ENCODE measurements around the gene MOB1A.
A peak's percentile ranks its signal among the peaks of the same experiment; 100 is the strongest.
"Not testable (repeated sequence)": the region's sequence is repeated elsewhere in the genome, so short reads cannot be mapped to it uniquely, and the experiment has no call there.

Gene MOB1A

DNA sequence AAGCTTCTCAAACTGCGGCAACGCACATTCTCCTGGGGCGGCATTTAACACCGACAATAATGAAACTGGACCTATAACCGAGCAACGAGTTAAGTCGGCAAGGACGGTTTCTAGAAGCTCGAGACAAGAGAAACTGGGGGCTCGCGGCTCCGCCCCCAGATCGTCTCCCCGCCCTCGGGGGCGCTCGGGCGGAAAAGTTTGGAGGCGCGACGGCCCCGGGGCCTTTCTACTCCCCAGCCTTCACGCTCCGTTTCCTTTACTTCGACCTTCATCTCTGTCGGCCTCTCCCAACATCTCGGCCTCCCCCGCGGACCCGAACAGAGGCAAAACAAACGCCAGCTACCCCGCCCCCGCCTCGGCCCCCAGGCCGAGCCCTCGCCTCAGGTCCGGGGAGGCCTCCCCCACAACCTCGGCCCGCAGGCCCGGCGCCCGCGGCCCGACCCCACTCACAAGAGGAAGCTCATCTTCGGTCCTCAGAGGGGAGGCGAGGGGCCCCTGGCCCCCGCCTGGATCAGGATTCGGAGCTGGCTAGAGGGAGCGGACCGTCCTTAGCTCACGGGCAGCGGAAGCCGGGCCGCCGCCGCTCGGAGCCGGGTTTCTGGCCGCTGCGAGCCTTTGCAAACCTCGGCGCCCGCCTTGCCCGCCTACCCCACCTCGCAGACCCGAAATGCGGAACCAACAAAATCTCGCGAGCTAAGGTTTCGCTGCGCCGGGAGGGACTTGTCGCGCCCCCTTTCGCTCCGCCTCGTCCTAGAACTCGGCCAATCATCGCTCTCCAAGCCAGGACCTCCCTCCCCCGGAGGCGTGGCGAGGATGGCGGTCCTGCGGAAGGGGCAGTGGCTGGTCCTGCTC lies at the start of gene MOB1A:
Gene MOB1A, minus strand, starts transcription at position 669 of the 852 bp plus-strand sequence. Its CDS starts 205 bp downstream, at position 464.
- DNase-seq (ENCODE audit: low spot score): peak; percentile 98

DNA sequence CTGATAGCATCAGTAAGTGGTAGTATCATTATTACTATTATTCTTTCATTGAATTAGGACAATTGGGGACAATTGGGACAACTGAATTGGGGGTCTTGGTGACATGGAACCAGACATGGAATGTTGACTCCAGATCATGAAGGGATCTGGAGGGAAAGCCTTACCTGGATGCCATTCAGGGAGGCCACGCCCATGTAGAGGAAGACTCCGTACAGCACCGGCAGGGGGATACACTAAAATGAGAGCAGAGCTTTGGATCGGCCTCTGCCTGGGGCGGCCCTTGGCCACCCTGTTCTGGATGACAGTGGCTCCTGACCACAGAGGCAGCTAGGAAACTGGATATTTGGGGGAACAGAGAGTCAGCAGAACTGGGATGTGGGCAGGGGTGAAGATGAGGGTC lies 49.0 kb upstream of the MOB1A start:
- no peak for DNase-seq (ENCODE audit: low spot score)

DNA sequence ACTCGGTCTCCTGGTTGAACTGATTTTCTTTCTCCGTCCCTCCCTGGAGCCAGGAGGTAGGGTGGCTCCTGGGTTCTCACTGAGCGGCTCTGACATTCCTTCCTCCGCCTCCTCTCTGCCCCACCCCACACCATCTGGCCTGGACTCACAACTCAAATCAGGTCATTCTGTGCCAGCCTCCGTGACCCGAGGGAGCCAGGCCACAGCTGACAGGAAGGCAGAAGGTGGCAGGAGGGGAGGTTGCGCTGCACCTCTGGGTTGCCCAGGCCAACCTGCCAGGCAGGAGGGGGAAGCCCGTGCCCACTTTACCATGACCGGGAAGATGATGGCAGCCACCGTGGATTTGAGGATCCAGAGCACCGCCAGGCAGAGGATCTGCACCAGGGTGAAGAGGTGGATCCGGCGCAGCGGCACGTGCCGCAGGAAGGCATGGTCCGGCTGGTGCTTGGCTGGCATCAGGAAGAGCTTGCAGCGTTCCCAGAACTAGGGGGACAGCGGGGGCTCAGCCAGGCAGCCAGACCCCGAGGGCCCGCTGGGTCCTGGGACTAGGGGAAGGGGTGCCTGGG lies 48.1 kb upstream of the MOB1A start:
- DNase-seq (ENCODE audit: low spot score): no peak

DNA sequence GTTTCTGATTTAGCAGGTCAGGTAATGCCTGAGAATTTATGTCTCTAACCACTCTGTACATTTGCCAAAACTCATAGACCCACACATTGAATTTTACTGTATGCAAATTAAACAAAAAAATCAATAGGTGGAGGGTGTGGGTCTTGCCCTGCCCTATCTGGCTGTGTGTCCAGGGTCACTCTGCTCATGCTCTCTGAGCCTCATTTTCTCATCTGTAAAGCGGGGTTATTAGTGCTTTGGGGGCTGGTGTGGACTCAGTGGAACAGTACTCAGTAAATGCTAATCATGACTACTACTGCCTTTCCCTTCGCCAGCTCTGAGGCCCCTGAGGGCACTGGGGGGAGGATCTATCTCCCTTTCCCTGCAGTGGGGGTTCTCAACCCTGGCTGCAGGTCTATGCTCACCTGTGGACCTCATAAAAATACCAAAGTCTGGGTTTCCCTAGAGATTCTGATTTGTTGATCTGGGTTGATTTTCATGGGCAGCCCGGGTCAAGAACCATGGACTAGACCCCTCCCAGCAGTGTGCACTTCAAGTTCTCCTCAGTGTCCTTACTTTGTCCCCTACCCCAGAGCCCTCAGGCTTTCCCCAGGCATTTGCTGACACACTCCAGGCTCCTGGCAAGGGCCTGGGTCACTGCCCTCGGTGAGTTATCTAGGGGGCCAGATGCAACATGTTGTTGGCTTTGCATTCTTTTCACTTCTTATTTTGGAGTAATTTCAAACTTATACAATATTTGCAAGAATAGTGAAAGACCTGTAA lies 47.2 kb upstream of the MOB1A start:
- no peak for DNase-seq (ENCODE audit: low spot score)

DNA sequence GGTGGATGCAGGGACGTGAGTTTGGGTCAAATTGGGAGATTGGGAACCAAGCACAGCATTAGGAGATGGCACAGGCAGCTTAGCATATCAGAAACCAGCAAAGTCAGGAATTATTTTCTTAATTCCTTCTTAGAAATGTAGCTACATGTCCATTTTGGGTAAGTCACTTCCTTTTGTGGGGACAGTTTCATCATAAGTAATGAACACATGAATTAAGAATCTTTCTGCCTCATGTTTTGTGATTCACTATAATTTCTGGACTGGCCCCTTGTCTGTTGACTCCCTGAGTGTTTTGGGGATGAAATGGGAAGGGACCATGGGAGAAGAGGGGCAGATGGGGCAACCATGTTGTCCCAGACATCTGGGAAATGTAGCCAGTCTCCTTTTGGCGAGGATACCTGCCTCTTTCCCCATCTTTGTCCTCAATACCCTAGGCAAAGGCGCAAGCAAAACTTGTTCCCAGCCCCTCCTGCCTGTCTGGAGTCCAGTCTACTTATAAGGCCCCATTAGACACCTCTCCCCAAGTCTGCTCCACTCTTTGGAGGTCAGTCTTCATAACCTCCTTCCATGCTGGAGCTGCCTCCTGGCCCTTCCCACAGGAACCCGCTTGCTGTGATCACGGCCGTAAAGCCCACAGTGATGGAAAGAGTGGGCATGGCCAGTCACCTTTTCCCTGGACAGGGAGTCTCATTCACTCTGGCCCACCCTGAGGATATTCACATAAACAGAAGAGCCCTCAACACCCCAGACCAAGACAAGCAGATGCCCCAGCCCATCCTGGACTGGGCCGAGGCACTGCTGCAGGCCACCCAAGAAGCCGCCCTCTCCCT lies 45.5 kb upstream of the MOB1A start:
- DNase-seq (ENCODE audit: low spot score): no peak

DNA sequence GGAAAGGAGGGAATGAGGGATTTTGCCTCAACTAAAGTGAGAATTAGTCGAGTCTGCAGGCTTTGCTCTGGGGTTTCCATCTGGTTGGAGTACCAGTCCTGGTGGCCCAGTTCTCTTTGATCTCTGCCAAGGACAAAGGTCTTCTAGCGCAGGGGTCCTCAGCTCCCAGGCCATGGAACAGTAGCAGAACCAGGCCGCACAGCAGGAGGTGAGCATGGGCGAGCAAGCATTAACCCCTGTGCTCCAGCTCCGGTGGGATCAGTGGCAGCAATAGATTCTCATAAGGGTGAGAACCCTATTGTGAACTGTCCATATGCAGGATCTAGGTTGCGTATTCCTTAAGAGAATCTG lies 43.6 kb upstream of the MOB1A start:
- no peak for DNase-seq (ENCODE audit: low spot score)

DNA sequence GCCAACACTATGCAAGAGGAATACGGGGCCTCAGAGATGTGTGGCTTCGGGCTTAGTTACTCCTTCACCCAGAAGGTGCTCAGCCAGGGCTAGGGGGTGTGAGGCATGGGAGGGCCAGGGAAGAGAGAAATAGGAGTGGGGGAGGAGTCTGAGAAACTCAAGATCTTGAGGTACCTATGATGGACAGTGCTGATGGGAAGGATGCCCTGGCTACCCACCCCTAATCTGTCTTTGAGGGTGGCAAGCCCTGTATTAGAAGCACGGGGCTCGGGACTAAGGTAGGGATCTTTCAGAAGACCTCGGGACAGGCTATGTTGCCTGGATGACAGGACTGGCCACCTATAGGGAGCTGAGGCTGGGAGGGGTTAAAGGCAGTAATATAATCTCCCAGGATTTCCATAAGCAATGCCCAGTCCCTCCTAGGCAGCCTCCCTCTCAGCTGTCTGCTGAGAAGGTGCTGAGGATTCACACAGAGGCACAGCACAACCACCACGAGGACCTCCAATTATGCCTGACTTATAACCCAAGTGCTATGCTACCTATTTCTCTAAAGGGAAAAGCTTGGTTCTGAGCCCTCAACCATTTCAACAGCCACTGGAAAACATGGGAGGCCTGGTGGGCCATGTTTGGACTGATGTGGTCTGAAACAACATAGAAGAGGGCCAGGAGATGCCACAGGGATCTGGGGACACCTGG lies 43.1 kb upstream of the MOB1A start:
- DNase-seq (ENCODE audit: low spot score): no peak

DNA sequence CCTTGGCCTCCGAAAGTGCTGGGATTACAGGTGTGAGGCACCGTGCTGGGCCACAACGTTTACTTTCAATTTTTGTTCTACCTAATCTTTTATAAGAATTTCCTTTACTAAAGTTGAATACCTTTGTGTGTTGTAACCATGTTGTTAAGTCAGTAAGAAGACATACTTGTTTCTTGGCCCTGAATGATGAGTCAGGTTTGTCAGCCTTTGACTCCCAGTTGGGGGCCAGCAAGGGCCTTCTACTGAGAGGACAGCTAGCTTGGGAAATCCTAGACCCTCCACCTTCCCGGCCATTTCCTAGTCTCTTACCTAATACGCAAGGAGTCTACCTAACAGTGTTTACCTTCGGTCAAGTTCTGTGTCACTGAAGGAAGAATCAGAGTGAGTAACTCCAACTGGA lies 42.4 kb upstream of the MOB1A start:
- no peak for DNase-seq (ENCODE audit: low spot score)

DNA sequence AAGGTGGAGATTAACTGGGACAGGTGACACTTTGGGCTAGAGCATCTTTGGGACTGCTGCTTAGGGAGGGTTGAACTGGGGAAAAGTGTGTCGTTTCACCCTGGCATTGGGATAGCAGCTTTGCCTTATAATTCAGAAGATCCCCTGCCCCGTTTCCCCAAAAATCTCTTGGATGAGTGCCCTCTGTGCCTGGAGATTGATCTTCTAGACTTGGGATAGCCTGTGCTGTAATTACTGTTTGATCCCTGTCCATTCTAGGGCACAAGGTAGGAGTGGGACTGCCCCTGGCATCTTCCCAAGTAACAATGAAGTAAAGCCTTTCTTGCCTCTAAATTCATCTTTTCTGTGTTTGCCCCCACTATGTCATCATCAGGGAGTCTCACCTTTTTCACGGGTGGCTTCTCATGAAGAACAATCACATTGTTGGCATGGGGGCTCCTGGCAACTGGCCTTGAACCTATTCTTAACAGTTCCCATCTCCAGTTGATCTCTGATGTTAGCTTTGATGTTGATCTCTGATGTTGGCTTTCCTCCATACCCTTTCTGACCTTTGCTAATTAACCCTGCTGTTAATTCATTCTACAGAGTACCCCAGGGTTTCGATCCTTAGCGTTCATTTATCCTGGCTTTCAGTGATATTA lies 41.3 kb upstream of the MOB1A start:
- no peak for DNase-seq (ENCODE audit: low spot score)

DNA sequence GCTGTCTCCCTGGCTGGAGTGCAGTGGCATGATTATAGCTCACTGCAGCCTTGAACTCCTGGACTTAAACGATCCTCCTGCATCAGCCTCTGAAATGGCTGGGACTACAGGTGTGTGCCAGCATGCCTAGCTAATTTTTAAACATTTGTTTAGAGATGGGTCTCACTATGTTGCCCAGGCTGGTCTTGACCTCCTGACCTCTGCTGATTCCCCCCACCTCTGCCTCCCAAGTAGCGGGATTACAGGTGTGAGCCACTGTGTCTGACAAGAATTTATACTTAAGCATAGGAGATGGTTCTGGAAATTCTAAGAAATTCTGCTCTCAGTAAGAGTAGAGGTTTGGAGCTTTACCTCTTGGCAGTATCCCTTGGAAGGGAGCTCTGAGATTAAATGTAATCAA lies 38.0 kb upstream of the MOB1A start:
- DNase-seq (ENCODE audit: low spot score): no peak

DNA sequence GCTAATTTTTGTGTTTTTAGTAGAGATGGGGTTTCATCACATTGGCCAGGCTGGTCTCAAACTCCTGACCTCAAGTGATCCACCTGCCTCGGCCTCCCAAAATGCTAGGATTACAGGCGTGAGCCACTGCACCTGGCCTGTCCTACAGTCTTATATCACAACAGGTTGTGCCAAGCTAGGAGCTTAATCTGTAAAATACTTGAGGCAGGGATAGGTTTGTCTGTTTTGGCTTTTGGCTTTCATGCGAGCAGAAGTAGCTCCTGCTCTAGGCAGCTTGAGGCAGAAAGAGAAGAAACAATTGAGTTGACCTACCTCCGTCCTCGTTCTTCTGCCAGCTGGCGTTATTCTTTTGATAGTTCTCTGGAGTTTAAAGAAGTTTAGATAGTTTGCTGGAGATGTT lies 37.1 kb upstream of the MOB1A start:
- DNase-seq (ENCODE audit: low spot score): not testable (repeated sequence)

DNA sequence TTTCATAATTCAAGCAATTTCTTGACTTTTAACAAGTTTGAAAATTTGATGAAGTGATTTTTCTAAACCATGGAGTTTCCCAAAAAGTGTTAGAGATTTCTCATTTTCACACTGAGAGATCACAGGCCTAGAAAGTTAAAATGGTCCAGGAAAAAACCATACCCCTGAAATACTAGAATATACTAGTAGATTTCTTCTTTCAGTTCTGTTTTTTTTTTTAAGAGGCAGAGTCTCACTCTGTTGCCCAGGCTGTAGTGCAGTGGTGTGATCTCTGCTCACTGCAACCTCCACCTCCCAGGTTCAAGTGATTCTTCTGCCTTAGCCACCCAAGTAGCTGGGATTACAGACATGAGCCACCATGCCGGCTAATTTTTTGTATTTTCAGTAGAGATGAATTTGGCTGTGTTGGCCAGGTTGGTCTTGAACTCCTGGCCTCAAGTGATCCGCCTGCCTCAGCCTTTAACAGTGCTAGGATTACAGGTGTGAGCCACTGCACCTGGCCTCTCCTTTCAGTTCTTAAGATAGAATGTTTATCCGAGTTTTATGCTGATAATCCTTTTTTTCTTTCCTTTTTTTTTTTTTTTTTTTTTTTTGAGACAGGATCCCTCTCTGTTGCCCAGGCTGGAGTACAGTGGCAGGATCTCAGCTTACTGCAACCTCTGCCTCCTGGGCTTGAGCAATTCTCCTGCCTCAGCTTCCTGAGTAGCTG lies 34.2 kb upstream of the MOB1A start:
- DNase-seq (ENCODE audit: low spot score): no peak

DNA sequence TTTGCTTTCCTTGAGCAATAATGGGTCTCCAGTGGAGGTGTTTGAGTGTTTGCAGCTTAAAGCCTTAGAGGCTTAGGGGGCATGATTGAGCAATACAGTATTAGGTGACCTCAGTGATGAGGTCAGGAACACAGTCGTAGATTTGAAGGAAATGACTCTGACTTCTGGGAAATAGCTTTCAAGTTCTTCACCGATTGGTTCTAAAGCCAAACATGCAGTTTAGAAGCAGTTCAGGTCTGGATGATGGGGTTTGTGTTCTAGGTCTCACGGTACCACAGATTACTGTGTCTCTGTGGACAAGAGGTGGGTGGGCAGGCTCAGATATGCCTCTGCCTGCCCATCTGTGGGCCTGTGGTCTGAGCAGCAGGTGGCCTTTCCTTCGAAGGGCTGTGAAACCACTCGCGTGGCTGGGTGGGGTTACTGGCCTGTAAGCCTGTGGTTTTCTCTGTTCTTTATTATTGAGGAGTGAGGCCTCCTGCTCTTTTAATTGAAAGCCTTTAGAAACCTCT lies 27.6 kb upstream of the MOB1A start:
- no peak for DNase-seq (ENCODE audit: low spot score)

DNA sequence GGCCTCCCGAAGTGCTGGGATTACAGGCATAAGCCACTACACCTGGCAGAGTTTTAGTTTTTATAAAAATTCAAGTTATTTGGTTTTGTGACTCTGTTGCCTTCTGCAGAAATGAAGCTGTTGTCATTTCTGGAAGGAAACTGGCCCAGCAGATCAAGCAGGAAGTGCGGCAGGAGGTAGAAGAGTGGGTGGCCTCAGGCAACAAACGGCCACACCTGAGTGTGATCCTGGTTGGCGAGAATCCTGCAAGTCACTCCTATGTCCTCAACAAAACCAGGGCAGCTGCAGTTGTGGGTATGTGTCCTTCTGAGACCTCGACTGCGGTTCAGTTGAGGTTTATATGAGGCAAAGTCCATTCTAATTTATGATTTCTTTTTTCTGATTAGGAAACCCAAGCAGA lies 26.9 kb upstream of the MOB1A start:
- DNase-seq (ENCODE audit: low spot score): no peak

DNA sequence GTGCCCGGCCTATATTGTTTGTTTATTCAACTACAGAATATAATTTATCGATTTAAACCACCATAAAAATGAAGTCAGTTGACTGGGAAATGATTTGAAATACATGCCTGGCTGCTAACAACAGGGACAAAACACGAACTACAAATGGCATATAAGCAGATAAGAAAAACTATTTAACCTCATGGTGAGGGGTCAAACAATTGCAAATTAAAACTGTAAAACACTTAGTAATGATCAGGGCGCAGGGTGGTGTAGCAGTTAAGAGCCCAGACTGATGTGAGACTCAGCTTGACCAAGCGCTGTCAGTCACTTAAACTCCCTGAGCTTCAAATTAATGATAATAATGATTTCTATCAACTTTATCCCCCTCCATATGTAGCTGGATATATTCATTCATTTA lies 26.4 kb upstream of the MOB1A start:
- no peak for DNase-seq (ENCODE audit: low spot score)

DNA sequence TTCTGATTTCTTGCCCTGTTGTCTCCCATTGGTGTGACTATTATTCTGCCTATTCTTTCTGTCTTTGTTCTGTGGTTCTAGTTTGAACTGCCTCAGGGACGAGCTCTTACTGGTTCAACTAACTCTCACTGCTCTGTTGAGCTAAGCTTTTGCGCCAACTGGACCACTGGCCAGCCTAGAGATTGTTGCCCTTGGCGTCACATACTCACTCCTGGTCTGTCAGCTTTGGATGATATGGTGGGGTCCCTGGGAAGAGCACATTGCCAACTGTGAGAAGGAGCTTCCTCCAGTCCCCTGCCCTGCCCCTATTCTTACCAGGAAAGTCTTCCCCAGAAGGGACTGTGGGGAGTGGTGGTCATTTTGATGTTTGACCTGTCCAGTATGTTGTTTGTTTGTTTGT lies 25.8 kb upstream of the MOB1A start:
- no peak for DNase-seq (ENCODE audit: low spot score)

DNA sequence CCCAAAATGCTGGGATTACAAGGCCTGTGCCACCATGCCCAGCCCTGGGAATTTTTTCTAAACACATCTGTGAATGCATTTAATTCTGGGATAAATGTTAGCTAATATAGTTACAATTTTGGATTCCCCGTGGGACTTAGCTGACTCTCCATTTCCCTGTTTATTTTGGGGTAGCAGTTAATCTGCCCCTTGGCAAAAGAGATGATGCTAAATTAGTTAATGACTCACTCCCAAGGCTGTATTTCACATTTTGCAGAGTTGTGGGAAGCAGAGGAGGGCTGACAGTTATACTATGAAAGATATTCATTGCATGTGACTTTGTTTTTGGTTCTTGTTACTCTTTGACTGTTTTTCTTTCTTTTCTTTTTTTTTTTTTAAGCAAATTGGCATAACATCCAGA lies 22.9 kb upstream of the MOB1A start:
- DNase-seq (ENCODE audit: low spot score): no peak

DNA sequence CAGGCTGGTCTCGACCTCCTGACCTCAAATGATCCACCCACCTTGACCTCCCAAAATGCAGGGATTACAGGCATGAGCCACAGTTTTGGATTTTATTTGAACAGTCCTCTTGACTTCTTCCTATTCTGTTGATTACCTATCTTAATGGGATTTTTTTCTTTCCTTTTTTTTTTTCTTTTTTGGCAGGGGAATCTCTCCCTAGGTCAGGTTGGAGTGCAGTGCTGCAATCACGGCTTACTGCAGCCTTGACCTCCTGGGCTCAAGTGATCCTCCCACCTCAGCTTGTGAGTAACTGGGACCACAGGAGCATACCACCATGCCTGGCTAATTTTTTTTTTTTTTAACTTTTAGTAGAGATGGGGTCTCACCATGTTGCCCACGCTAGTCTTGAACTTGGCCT lies 22.5 kb upstream of the MOB1A start:
- DNase-seq (ENCODE audit: low spot score): no peak

DNA sequence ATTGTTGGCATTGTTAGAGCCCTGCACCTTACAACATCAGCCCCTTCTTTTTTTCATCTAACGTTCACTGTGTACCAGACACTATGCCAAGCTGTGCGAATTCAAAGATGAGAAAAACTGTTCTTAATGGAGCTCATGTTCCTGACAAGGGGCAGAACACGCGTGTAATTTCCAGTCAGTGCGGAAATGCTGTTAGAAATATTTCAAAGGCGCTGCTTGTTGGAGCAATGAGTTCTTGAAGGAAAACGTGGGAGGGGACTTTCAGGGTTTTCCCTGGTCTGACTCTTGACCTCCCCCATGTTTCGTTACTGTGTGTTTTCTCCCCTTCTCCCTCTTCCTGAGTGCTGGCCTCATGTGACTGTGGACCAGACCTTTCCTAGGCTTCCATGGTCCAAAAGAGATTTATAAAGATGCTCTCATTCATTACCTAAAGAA lies 21.2 kb upstream of the MOB1A start:
- DNase-seq (ENCODE audit: low spot score): no peak

DNA sequence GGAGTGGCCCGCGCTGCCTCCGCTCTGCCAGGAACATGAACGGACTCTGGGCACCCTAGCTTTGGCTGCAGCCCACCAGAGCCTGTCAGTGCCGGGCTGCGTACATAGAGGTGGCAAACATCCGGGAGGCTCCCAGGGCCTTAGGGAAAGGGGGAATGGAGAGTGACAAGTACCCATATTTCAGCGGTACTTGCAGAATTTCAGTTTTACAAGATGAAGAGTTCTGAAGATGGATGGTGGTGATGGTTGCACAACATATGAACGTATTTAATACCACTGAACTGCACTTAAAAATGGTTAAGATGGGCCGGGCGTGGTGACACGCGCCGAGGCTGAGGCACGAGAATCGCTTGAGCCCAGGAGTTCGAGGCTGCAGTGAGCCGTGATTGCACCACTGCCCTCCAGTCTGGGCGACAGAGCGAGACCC lies 20.6 kb upstream of the MOB1A start:
- no peak for DNase-seq (ENCODE audit: low spot score)

Measured in globus pallidus (tissue), 1 donor.